Measurements from ENCODE around the gene PRR15L.
"Not testable (repeated sequence)": the region's sequence is repeated elsewhere in the genome, so short reads cannot be mapped to it uniquely, and the experiment has no call there.

The PRR15L gene

DNA sequence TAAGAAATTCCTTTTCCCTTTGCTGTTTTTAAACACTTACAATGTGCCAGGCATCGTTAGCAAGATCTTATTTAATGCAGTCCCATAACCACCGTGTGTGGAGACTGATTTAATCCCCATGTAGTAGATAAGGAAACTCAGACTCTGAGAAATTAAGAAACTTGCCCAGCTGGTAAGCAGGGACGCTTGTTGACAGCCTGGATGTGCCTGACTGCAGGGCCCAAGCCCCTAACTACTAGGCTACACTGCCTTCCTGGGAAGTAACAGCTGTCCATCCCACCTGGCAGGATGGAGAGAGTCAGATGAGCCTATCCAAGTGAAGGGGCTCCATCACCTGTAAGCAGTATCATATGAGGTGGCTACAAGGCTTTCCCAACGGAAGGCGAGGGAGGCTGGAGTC, 36.3 kb upstream of the PRR15L start:
- Mint-ChIP-seq H3K4me1 (ENCODE audit: low read depth) (no peaks in the 10 kb centered on the region), H3K4me3 (no peak overlapping the region), H3K9me3 (ENCODE audit: low read depth) (no peaks in the 10 kb centered on the region), H3K36me3 (no peaks in the 10 kb centered on the region), H3K27ac (no peak overlapping the region), H3K27me3 (no peaks in the 10 kb centered on the region)

DNA sequence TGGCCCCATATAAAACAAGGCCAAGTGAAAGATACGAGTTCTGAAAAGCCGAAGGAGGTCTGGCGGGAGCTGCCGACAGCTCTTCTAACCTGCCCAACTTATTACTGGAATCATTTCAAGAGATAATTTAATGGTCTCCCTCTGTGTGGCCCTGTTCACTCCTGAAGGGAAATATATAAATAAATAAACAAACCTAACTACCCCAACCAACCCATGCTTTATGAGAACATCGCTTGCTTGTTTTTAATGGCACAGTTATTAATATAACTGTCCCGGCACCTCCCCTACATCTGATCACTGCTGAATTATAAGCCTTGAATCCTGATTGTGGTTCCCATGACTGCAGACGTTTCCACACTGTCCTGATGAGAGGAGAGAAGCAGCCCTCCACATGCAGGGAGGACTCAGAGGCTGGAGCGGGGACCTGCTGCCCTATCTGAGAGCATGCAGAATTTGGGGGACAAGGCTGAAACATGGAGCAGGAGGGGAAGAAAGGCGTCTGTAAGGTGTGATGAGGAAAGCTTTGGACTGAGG, 35.4 kb upstream of the PRR15L start:
- Mint-ChIP-seq H3K4me3 (no peak overlapping the region), H3K9me3 (ENCODE audit: low read depth) (no peaks in the 10 kb centered on the region), H3K36me3 (no peaks in the 10 kb centered on the region), H3K4me1 (ENCODE audit: low read depth) (no peaks in the 10 kb centered on the region), H3K27ac (no peak overlapping the region), H3K27me3 (no peaks in the 10 kb centered on the region)

DNA sequence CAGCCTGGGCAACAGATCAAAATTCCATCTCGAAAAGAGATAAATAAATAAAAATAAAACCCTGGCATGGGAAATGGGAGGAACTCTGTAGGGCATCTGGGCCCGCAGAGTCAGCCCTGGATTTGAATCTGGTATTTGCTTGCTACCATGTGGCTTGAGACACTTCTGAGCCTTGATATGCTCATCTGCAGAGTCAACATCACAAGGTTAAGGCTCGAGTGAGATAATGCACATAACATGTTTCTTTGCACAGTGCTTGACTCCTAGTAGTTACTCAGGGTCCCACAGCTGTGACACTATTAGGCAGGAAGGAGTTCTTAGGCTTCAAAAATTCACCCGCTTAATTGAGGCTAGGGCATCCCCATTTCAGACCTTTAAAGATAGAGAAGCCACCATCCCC, 34.5 kb upstream of the PRR15L start:
- H3K4me1 Mint-ChIP-seq (ENCODE audit: low read depth): no peaks in the 10 kb centered on the region
- H3K27ac Mint-ChIP-seq: no peak overlapping the region
- H3K4me3 Mint-ChIP-seq: no peak overlapping the region
- no peaks in the 10 kb centered on the region for H3K36me3 Mint-ChIP-seq
- H3K27me3 Mint-ChIP-seq: no peaks in the 10 kb centered on the region
- no peaks in the 10 kb centered on the region for H3K9me3 Mint-ChIP-seq (ENCODE audit: low read depth)

GRCh38 chr17:47990962-47991731, 33.5 kb upstream of the PRR15L start:
- H3K27me3 Mint-ChIP-seq: no peaks in the 10 kb centered on the region
- no peak overlapping the region for H3K27ac Mint-ChIP-seq
- H3K4me1 Mint-ChIP-seq (ENCODE audit: low read depth): no peaks in the 10 kb centered on the region
- H3K9me3 Mint-ChIP-seq (ENCODE audit: low read depth): no peaks in the 10 kb centered on the region
- no peak overlapping the region for H3K4me3 Mint-ChIP-seq
- no peaks in the 10 kb centered on the region for H3K36me3 Mint-ChIP-seq

- H3K4me3 Mint-ChIP-seq: no peak overlapping the region
- no peaks in the 10 kb centered on the region for H3K9me3 Mint-ChIP-seq (ENCODE audit: low read depth)
- no peak overlapping the region for H3K27ac Mint-ChIP-seq
- no peaks in the 10 kb centered on the region for H3K27me3 Mint-ChIP-seq
- H3K36me3 Mint-ChIP-seq: no peaks in the 10 kb centered on the region
- H3K4me1 Mint-ChIP-seq (ENCODE audit: low read depth): no peaks in the 10 kb centered on the region
These were observed 32.0 kb upstream of the PRR15L start for GRCh38 chr17:47989700-47990099.

DNA sequence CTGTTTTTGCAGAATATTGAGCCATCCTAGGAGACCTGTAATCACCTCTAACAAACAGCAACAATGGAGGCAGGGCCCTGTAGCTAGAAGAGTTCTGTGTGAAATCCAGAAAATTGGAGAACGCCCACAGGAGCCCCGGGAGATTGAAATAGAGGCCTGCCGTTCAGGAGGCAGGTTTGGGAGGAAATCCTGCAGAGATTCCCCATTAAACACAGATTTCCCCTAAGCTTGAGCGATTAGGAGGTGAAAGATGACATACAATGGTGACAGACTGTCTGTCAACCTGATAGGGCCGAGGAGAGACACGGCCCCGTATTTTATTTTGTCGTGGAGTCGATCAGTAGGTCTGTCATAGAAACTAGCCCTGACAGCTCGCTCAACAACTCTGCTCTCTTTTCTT, 31.5 kb upstream of the PRR15L start:
- no peak overlapping the region for H3K27ac Mint-ChIP-seq
- no peak overlapping the region for H3K4me3 Mint-ChIP-seq
- no peaks in the 10 kb centered on the region for H3K4me1 Mint-ChIP-seq (ENCODE audit: low read depth)
- H3K9me3 Mint-ChIP-seq (ENCODE audit: low read depth): no peaks in the 10 kb centered on the region
- no peaks in the 10 kb centered on the region for H3K36me3 Mint-ChIP-seq
- H3K27me3 Mint-ChIP-seq: no peaks in the 10 kb centered on the region

DNA sequence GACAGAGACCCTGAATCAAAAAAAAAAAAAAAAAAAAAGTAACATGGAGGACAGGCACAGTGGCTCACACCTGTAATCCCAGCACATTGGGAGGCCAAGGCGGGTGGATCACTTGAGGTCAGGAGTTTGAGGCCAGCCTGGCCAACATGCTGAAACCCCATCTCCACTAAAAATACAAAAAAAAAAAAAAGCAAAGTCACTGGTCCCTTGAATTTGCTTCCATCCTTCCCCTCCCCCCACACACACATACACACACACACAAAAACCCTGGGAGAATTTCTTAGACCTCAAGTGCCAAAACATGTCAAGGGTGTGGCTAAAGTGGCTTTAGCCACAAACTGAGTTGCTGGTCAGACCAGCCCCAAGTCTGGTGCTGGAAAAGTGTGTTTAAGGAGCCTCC, 30.8 kb upstream of the PRR15L start:
- not testable (repeated sequence) for H3K36me3 Mint-ChIP-seq; H3K4me3 Mint-ChIP-seq; H3K4me1 Mint-ChIP-seq (ENCODE audit: low read depth); H3K9me3 Mint-ChIP-seq (ENCODE audit: low read depth); H3K27me3 Mint-ChIP-seq; H3K27ac Mint-ChIP-seq

DNA sequence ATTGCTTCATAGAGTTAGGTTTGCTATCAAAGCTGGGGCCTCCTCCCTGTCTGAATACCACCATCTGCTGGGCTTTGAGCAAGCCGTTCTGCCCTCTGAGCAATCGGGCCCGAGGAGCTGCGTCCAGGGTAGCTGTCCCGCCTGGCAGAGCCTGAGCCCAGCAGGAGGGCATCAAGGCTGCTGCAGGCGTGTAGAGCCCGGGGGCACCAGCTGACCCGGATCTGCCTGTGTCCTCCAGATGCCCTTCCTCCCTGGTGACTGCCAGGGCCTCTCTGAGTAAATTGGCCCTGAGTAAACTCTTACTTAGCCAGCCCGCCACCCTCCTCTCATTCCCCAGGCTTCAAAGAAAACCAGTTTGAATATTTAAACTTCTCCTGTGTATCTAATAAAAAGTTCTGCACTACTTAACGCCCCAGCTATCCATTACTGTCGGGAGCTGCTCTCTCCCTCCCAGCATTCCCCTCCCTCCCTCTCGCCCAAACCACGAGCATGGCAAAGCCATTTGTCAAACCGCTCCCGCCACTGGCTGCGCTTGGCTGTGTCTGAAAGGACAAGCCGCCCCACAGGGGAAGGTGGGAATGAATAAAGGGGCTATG, 29.7 kb upstream of the PRR15L start:
- H3K36me3 Mint-ChIP-seq: peaks cover 3% of the 10 kb centered on the region
- H3K4me3 Mint-ChIP-seq: no peak overlapping the region
- H3K27me3 Mint-ChIP-seq: no peaks in the 10 kb centered on the region
- no peak overlapping the region for H3K27ac Mint-ChIP-seq
- no peaks in the 10 kb centered on the region for H3K4me1 Mint-ChIP-seq (ENCODE audit: low read depth)
- no peaks in the 10 kb centered on the region for H3K9me3 Mint-ChIP-seq (ENCODE audit: low read depth)

DNA sequence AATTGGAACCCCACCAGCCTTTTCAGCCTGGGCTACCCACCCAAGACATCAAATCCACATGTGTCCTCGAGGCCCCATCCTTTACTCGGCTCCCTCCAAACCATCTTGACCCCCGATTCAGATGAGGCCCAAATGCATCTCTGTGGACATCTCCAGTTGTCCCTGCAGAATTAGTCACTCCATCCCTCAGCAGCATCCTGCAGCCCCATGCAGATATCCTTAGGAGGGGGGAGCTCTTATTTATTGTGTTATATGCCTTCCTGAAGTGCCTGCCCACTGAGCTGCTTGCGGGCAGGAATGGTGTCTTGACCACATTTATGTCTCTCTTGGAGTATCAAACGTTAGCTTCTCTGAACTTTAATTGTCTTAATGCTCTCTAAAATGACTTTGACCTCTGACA, 28.8 kb upstream of the PRR15L start:
- H3K27me3 Mint-ChIP-seq: no peaks in the 10 kb centered on the region
- H3K4me1 Mint-ChIP-seq (ENCODE audit: low read depth): no peaks in the 10 kb centered on the region

DNA sequence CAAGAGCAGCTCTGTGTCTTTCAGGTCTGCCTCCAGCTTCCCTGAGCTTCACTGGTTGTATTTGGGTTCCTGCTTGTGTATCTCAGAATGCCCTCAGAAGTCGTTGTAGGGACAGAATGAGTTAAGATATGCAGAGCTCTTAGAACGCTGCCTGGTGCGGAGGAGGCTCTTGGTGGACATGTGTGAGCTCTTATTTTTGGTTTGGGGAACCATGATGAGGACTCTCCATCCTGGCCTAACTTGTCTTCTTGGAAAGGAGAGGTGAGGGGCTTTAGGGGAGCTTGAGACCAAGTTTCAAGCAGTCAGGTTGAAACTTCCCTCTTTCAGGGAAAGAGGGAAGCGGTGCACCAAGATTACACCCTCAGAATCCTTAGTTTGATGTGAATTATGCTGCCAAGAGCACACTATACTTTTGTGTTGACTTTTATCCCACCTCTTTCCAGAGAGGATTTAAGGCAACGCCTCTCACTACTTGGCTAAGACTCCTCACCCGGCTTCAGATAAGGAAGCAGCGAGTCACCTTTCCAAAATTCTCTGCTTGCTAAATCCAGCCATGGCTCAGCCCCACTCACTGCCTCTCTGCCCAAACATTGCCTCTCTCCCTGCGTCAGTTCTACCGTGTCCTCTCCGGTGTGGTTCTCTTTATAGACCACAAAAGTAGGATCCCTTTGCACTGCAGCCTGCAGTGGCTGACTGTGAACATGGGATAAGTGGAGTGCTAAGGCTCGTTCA, 26.0 kb upstream of the PRR15L start:
- Mint-ChIP-seq H3K27ac (no peak overlapping the region), H3K4me1 (ENCODE audit: low read depth) (no peaks in the 10 kb centered on the region), H3K9me3 (ENCODE audit: low read depth) (no peaks in the 10 kb centered on the region), H3K4me3 (no peak overlapping the region), H3K36me3 (peaks cover 3% of the 10 kb centered on the region), H3K27me3 (no peaks in the 10 kb centered on the region)

More for the DNA sequence above, 28.8 kb upstream of the PRR15L start:
- Mint-ChIP-seq H3K27ac (no peak overlapping the region), H3K4me3 (no peak overlapping the region), H3K36me3 (peaks cover 3% of the 10 kb centered on the region), H3K9me3 (ENCODE audit: low read depth) (no peaks in the 10 kb centered on the region)

DNA sequence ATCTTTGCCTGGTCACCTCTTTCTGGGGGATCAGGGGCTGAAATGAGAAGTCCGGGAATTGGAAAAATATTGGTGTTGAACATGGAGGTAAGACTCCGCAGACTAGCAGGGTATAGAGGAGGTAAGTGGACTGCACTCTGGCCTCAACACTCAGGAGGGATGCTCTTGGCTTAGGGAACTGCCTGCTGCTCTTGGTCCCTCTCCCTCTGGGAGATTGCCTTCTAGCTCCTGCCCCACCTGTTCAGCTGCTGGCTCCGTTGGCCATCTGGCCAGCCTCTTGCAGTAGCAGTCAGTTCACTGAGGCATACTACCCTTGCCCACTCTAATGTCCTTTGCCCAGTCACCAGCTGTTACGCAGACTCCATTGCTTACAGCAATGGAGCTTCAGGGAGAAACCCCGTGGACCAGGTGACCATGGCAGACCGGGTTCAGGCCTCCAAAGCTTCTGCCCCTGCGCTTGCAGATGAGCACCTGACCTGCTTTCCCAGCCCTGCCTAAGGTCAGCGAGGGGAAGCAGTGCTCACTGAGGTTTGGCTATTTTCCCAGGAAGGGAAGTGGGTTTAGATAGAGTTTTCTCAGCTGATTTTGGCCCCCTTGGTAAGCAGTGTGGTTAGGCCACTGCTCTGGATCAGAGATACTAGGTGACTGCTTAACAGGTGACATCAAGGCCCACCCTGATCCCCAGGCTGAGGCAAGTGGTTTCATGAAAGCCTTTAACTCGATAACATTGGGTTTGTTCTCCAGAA, 25.1 kb upstream of the PRR15L start:
- Mint-ChIP-seq H3K4me3 (no peak overlapping the region), H3K27me3 (no peaks in the 10 kb centered on the region), H3K4me1 (ENCODE audit: low read depth) (no peaks in the 10 kb centered on the region), H3K27ac (no peak overlapping the region), H3K9me3 (ENCODE audit: low read depth) (no peaks in the 10 kb centered on the region), H3K36me3 (peaks cover 3% of the 10 kb centered on the region)

DNA sequence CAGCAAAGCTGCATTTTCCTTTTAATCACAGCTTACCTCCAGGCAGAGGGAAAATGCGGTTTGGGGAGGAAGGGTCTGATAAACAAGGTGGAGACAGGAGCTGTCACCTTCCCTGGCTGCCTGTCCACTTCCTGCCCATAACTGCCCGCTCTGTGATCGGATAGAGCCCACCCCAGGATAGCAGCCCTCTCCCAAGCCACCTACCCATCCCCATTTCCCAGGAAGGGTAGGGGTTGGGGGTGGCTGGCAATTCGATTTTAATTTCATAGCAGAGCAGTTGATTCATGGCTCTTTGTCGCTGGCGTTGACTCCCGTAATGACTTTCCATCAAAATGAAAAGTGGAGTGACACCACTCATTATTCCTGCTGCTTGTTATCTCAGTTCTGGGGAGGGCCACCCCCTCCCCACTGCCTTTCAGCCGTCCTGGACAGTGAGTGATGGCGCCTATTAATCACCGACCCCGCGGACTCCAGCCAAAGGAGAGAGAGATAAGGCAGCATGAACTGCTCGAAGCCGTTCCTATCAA, 24.5 kb upstream of the PRR15L start:
- Mint-ChIP-seq H3K4me3 (no peak overlapping the region), H3K9me3 (ENCODE audit: low read depth) (no peaks in the 10 kb centered on the region)

GRCh38 chr17:47981462-47981861, 23.8 kb upstream of the PRR15L start:
- Mint-ChIP-seq H3K27me3 (no peaks in the 10 kb centered on the region), H3K9me3 (ENCODE audit: low read depth) (no peaks in the 10 kb centered on the region), H3K36me3 (peaks cover 3% of the 10 kb centered on the region), H3K4me3 (no peak overlapping the region), H3K4me1 (ENCODE audit: low read depth) (no peaks in the 10 kb centered on the region), H3K27ac (no peak overlapping the region)

More for the DNA sequence above, 24.5 kb upstream of the PRR15L start:
- no peak overlapping the region for H3K27ac Mint-ChIP-seq
- no peaks in the 10 kb centered on the region for H3K27me3 Mint-ChIP-seq
- no peaks in the 10 kb centered on the region for H3K4me1 Mint-ChIP-seq (ENCODE audit: low read depth)
- peaks cover 3% of the 10 kb centered on the region for H3K36me3 Mint-ChIP-seq

DNA sequence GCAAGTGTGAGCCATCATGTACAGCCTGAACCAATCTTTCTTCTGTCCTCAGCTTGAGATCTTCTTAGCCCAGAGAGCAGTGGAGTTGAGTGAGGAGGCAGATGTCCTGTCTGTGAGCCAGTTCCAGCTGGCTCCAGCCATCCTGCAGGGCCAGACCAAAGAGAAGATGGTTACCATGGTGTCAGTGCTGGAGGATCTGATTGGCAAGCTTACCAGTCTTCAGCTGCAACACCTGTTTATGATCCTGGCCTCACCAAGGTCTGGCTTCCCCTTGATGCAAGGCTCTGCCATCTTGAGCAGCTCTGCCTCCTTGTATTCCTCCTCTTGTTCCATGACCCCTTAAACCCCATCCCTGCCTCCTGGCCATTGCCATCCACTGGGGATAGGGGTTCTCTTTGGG, 22.9 kb upstream of the PRR15L start:
- Mint-ChIP-seq H3K27me3 (no peaks in the 10 kb centered on the region), H3K4me1 (ENCODE audit: low read depth) (no peaks in the 10 kb centered on the region), H3K4me3 (no peak overlapping the region), H3K27ac (no peak overlapping the region), H3K36me3 (peaks cover 3% of the 10 kb centered on the region), H3K9me3 (ENCODE audit: low read depth) (no peaks in the 10 kb centered on the region)

Data from activated naive CD8-positive, alpha-beta T cell (primary cell).